GDM1 (cell line): Measurements from ENCODE around the gene KCNT2.

ENCODE experiments used
- DNase-seq: peaks from one replicate; lab custom pipeline; 2025; lab: John Stamatoyannopoulos, UW

The KCNT2 gene

DNA sequence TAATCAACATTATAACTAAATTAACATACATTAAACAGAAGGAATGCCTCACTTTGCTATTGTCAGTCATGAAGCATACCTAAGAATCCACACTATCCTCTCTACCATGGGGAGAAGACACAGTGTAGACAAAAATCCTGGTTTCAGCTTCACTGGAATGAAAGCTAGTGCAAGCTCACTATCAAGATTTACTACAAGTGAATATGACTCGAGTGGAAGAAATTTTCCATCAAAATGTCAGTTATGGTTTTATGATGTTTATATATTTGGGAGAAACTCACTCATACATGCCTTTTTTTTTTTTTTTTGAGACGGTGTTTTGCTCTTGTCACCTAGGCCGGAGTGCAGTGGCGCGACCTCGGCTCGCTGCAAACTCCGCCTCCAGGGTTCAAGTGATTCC is 424.3 kb downstream of the KCNT2 start:
- no peak for DNase-seq

DNA sequence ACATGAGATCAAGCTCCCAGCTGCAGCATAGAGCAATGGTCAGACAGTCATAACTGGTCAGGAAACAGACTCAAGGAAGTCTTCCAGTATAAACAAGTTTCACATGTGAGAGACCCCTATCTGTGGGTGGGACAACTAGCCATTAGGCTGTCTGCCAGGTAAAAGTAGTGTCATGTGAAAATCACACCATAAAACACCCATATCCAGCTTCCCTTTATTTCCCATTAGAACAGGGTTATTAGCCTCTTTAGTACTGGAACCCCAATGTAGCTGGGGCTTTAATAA is 426.7 kb downstream of the KCNT2 start:
- DNase-seq: no peak

DNA sequence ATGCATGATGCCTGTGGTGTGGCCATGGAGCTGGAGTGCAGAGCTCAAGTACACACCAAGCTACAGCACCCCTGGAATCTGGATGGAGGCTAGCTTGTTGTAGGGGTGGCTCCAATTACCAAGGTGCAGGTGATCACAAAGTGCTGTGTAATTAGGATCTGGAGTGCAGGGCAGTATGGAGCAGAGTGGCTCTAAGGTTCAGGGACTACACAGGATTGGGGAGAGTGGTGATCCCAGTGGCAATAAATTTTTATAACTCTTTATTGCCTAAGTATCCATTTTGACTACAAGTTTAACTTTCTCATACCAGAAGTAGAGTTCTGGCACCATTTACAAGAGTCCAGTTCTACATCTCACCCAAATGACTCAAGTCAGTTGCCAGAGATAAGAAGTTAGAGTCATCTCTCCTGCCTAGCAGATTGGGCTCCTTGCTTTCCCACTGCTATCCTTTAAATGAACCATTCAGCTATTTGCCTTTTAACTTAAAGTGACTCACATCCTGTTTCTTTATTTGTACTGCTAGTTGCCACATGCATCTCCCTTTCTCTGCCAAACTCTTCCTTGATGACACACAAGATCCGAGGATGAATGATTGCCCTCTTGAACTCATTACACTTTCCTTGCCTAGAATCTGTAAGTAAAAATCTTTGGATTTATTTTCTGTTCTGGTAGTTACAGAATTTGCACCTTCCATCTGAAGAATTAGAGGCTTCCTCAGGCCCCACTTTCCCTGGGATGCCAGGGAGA is 427.2 kb downstream of the KCNT2 start:
- DNase-seq: peak; percentile 14

DNA sequence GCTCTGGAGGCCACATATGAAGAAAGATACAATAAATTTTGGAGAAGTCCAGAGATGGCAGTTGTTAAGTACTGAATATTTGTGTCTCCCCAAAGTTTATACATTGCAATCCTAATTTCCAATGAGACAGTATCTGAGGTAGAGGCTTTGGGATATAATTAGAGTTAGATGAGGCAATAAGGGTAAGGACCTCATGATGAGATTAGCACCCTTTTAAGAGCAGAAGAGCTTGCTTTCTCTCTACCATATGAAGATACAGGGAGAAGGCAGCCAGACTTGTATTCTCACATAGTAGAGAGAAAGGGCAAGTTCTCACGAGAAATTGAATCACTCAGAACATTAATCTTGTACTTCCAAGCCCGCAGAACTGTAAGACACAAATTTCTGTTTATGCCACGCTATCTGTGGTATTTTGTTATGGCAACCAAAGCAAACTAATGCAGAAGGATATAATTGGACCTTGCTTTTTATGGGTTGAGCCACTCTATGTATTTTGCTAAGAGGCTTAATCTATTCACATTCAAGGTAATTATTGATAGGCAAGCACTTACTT is 430.1 kb downstream of the KCNT2 start:
- no peak for DNase-seq
